ENCODE data around the gene PLEKHA7.

- TF ChIP-seq POLR2A (IDR thresholded peaks at IDR 0.05) (no peak), CTCF (IDR thresholded peaks at IDR 0.05) (no peak), POLR2AphosphoS5 (IDR thresholded peaks at IDR 0.05; ENCODE audit: insufficient read depth in 1 of 2, low read depth in 1 of 2) (no peak)
Observed at GRCh38 chr11:16758382-16759024, 255.7 kb downstream of the PLEKHA7 start.

Measured in vagina (tissue), 2 donors.